Caco-2 (cell line): ENCODE results near the gene UGGT2. TPM values are rescaled to one million over a fixed set of nuclear protein-coding genes. Genes with fewer than 3 reads are reported as not detected.

Experiments used
- BruUV-seq: library from RNA; stranded (reverse); fragments of 400-500 nt; replicated peaks from 2 replicates; lab custom pipeline; 2021; lab: Mats Ljungman, UMichigan
- CTCF ChIA-PET: fragments of 300-600 bp; sonication (Branson Sonifier 250); formaldehyde crosslinking; loops from one replicate; lab custom pipeline; 2022; ENCODE audit warnings: antibody characterized with exemption; lab: Charles Lee
- POLR2A ChIA-PET: fragments of 300-600 bp; sonication (Branson Sonifier 250); formaldehyde crosslinking; loops from one replicate; lab custom pipeline; 2022; ENCODE audit warnings: antibody characterized with exemption; lab: Charles Lee
- DNase-seq, 2 experiments: peaks; one replicate each; pipeline versions ENCODE4 v3.0.0 to v3.0.0-alpha.2; 2020 to 2022
- H3K27me3 ChIP-seq: replicated peaks from 2 replicates; pipeline ENCODE4 v1.6.0; 2011; ENCODE audit warnings: low read length; ENCODE audit not compliant: control insufficient read depth, insufficient read depth
- H3K36me3 ChIP-seq: 2 replicates; pipeline ENCODE4 v1.5.1; 2011; ENCODE audit warnings: low read length; ENCODE audit not compliant: control insufficient read depth, insufficient read depth
- H3K4me1 ChIP-seq: fragments of 250-450 bp; sonication (Bioruptor Pico); 2 replicates; pipeline ENCODE4 v1.5.1; 2020; ENCODE audit warnings: mild to moderate bottlenecking
- H3K4me3 ChIP-seq: 2 replicates; pipeline ENCODE4 v1.5.1; 2011; ENCODE audit warnings: low read depth, mild to moderate bottlenecking, control low read depth, low read length
- H3K9me3 ChIP-seq: fragments of 250-450 bp; sonication (Bioruptor Pico); 2 replicates; pipeline ENCODE4 v1.5.1; 2020; ENCODE audit warnings: mild to moderate bottlenecking, moderate library complexity
- H3K27ac Mint-ChIP-seq: one replicate; pipeline ENCODE4 v1.8.0; 2022; ENCODE audit warnings: mixed read lengths; ENCODE audit not compliant: unreplicated experiment
- H3K27me3 Mint-ChIP-seq: one replicate; pipeline ENCODE4 v1.8.0; 2022; ENCODE audit warnings: mixed read lengths; ENCODE audit not compliant: insufficient read depth, unreplicated experiment
- H3K36me3 Mint-ChIP-seq: one replicate; pipeline ENCODE4 v1.8.0; 2022; ENCODE audit warnings: mild to moderate bottlenecking, mixed read lengths; ENCODE audit not compliant: insufficient read depth, unreplicated experiment
- H3K4me1 Mint-ChIP-seq: one replicate; pipeline ENCODE4 v1.8.0; 2022; ENCODE audit warnings: low read depth, mixed read lengths; ENCODE audit not compliant: unreplicated experiment
- H3K4me3 Mint-ChIP-seq: one replicate; pipeline ENCODE4 v1.8.0; 2022; ENCODE audit warnings: mild to moderate bottlenecking, moderate library complexity, mixed read lengths; ENCODE audit not compliant: unreplicated experiment
- H3K9me3 Mint-ChIP-seq: one replicate; pipeline ENCODE4 v1.8.0; 2022; ENCODE audit warnings: mixed read lengths; ENCODE audit not compliant: unreplicated experiment
- CTCF ChIP-seq, 2 experiments: fragments of 200-600 bp in 1 of 2; IDR thresholded peaks; 1 replicate in 1 of 2; 2 replicates in 1 of 2; pipeline versions ENCODE4 v1.5.1 to v1.8.0; 2011 to 2022; ENCODE audit warnings: antibody characterized with exemption in 1 of 2, control low read depth in 1 of 2, inconsistent platforms in 1 of 2, low read depth in 1 of 2, low read length in 1 of 2, mild to moderate bottlenecking in 1 of 2, moderate library complexity in 1 of 2; ENCODE audit not compliant: insufficient read depth in 1 of 2, severe bottlenecking in 1 of 2, unreplicated experiment in 1 of 2
- intact Hi-C: fragments of 100-400 bp; cut with micrococcal nuclease; formaldehyde crosslinking; loops from one replicate; pipeline ENCODE4 v1.10.0; 2022; ENCODE audit not compliant: unreplicated experiment
- total RNA-seq: library from RNA; stranded (reverse); gene quantifications from 2 replicates; pipeline ENCODE4 v1.2.3, GENCODE V29; 2022

Gene UGGT2
- total RNA-seq, 1 experiment from 2014 or later: 35.5 TPM

- no peaks in the 10 kb centered on the region for H3K36me3 ChIP-seq
- ChIA-PET CTCF (no interaction called here), POLR2A (interaction anchor here (1.4 kb wide), 1 partner anchor 9 kb away, joined by 4 read pairs; the partner anchor contains the start of gene UGGT2)
- H3K27ac Mint-ChIP-seq: no peak overlapping the region
- peaks cover 7% of the 10 kb centered on the region for H3K9me3 ChIP-seq
- no peak overlapping the region for H3K4me3 Mint-ChIP-seq
- intact Hi-C loops: no loop called here
- peaks cover 8% of the 10 kb centered on the region for H3K4me1 Mint-ChIP-seq
- no peaks in the 10 kb centered on the region for H3K27me3 Mint-ChIP-seq
- TF ChIP-seq CTCF (IDR thresholded peaks at IDR 0.05; ENCODE audit: insufficient read depth in 1 of 2, low read depth in 1 of 2, low read length in 1 of 2, severe bottlenecking in 1 of 2, unreplicated experiment in 1 of 2): no peak
- BruUV-seq: no TSS peak
- no peaks in the 10 kb centered on the region for H3K27me3 ChIP-seq
- no peaks in the 10 kb centered on the region for H3K4me1 ChIP-seq
- DNase-seq: no peak
- peaks cover 10% of the 10 kb centered on the region for H3K36me3 Mint-ChIP-seq
- H3K4me3 ChIP-seq: no peak overlapping the region
- H3K9me3 Mint-ChIP-seq: peaks cover 11% of the 10 kb centered on the region
Observed at GRCh38 chr13:96044238-96044637, 9.0 kb downstream of the UGGT2 start.

GRCh38 chr13:96041326-96042110 is 11.7 kb downstream of the UGGT2 start:
- Histone ChIP-seq H3K9me3 (peaks cover 7% of the 10 kb centered on the region), H3K36me3 (no peaks in the 10 kb centered on the region), H3K4me3 (no peak overlapping the region), H3K4me1 (no peaks in the 10 kb centered on the region), H3K27me3 (no peaks in the 10 kb centered on the region)
- no peak for DNase-seq
- TF ChIP-seq CTCF (IDR thresholded peaks at IDR 0.05; ENCODE audit: insufficient read depth in 1 of 2, low read depth in 1 of 2, low read length in 1 of 2, severe bottlenecking in 1 of 2, unreplicated experiment in 1 of 2): no peak
- Mint-ChIP-seq H3K36me3 (peaks cover 10% of the 10 kb centered on the region), H3K9me3 (peaks cover 11% of the 10 kb centered on the region), H3K27ac (no peak overlapping the region), H3K27me3 (no peaks in the 10 kb centered on the region), H3K4me3 (no peak overlapping the region), H3K4me1 (peaks cover 8% of the 10 kb centered on the region)
- intact Hi-C loops: no loop called here
- POLR2A ChIA-PET: no interaction called here
- no TSS peak for BruUV-seq
- CTCF ChIA-PET: interaction anchor here (0.6 kb wide), 1 partner anchor 21 kb away, joined by 3 read pairs; no protein-coding TSS in a partner anchor

- BruUV-seq: no TSS peak
- ChIA-PET CTCF (no interaction called here), POLR2A (no interaction called here)
- no peak for DNase-seq
- no peak for TF ChIP-seq CTCF (IDR thresholded peaks at IDR 0.05; ENCODE audit: insufficient read depth in 1 of 2, low read depth in 1 of 2, low read length in 1 of 2, severe bottlenecking in 1 of 2, unreplicated experiment in 1 of 2)
- H3K27me3 Mint-ChIP-seq: no peaks in the 10 kb centered on the region
- no peaks in the 10 kb centered on the region for H3K4me1 ChIP-seq
- no peaks in the 10 kb centered on the region for H3K36me3 Mint-ChIP-seq
- H3K27me3 ChIP-seq: no peaks in the 10 kb centered on the region
- intact Hi-C loops: no loop called here
- H3K9me3 Mint-ChIP-seq: no peaks in the 10 kb centered on the region
- H3K4me1 Mint-ChIP-seq: no peaks in the 10 kb centered on the region
- H3K9me3 ChIP-seq: no peaks in the 10 kb centered on the region
- H3K27ac Mint-ChIP-seq: no peak overlapping the region
- H3K4me3 ChIP-seq: no peak overlapping the region
- H3K36me3 ChIP-seq: no peaks in the 10 kb centered on the region
- no peak overlapping the region for H3K4me3 Mint-ChIP-seq
Observed at GRCh38 chr13:96036515-96036914, 16.7 kb downstream of the UGGT2 start.
